Measurements from ENCODE around the gene HNRNPA3.

- TF ChIP-seq EZH2 (IDR thresholded peaks at IDR 0.05), result no peak
- TF ChIP-seq POLR2AphosphoS5 (IDR thresholded peaks at IDR 0.05; ENCODE audit: borderline replicate concordance, low read depth, low read length), result no peak; the same call in 1 of the 2 replicates
Observed at GRCh38 chr2:177164584-177165052, 48.0 kb upstream of the HNRNPA3 start.
